ENCODE data around the gene CHTF8.

GRCh38 chr16:69145658-69146057 lies 13.3 kb upstream of the CHTF8 start:
- TF ChIP-seq CTCF (conservative IDR thresholded peaks at IDR 0.05) (no peak), ZFX (IDR thresholded peaks at IDR 0.05) (no peak)

Measured in C4-2B (cell line).